IMR-90 (cell line): ENCODE measurements around the gene ADGRV1. TPM values are rescaled to one million over a fixed set of nuclear protein-coding genes. Genes with fewer than 3 reads are reported as not detected.

Source experiments
- ATAC-seq: fragments of 200-7000 bp; cut with Tn5 transposase; 2 replicates; pipeline ENCODE4 v1.9.1; 2020; ENCODE audit warnings: low read depth, mild to moderate bottlenecking, moderate library complexity
- BruUV-seq: library from RNA; stranded (reverse); fragments of 400-500 nt; replicated peaks from 2 replicates; lab custom pipeline; 2021; lab: Mats Ljungman, UMichigan
- CTCF ChIA-PET: fragments of 300-600 bp; formaldehyde crosslinking; extraction: SDS; loops from one replicate; lab custom pipeline; 2021; ENCODE audit warnings: antibody characterized with exemption; lab: Yijun Ruan, JAX
- POLR2A ChIA-PET: fragments of 300-600 bp; sonication (Branson Sonifier 250); formaldehyde crosslinking; loops from one replicate; lab custom pipeline; 2022; ENCODE audit warnings: antibody characterized with exemption; ENCODE audit not compliant: unreplicated experiment; lab: Charles Lee
- DNase-seq: peaks from one replicate; pipeline ENCODE4 v3.0.0; 2013
- H2AFZ ChIP-seq: replicated peaks from 2 replicates; pipeline ENCODE3; 2013; ENCODE audit warnings: low read length, mild to moderate bottlenecking; ENCODE audit not compliant: poor library complexity
- H2AK5ac ChIP-seq: 2 replicates; pipeline ENCODE4 v1.6.1; 2013; ENCODE audit warnings: low read depth, low read length, inconsistent platforms
- H2AK9ac ChIP-seq: replicated peaks from 2 replicates; pipeline ENCODE3; 2013; ENCODE audit warnings: mild to moderate bottlenecking, low read depth, low read length, moderate library complexity; ENCODE audit not compliant: poor library complexity
- H2BK120ac ChIP-seq: 2 replicates; pipeline ENCODE4 v1.6.1; 2013; ENCODE audit warnings: low read depth, low read length, inconsistent platforms
- H2BK15ac ChIP-seq: 3 replicates; pipeline ENCODE4 v1.6.1; 2013; ENCODE audit warnings: low read depth, low read length, inconsistent platforms
- H2BK20ac ChIP-seq: 2 replicates; pipeline ENCODE4 v1.6.1; 2013; ENCODE audit warnings: low read depth, mild to moderate bottlenecking, inconsistent platforms, low read length, moderate library complexity
- H2BK5ac ChIP-seq: 2 replicates; pipeline ENCODE4 v1.6.1; 2013; ENCODE audit warnings: mild to moderate bottlenecking, low read depth, low read length, inconsistent platforms; ENCODE audit not compliant: poor library complexity, severe bottlenecking
- H3K14ac ChIP-seq: replicated peaks from 2 replicates; pipeline ENCODE4 v1.6.1; 2013; ENCODE audit warnings: low read depth, low read length, inconsistent platforms
- H3K18ac ChIP-seq: 2 replicates; pipeline ENCODE4 v1.6.1; 2013; ENCODE audit warnings: low read depth, low read length, control low read depth
- H3K23ac ChIP-seq: 2 replicates; pipeline ENCODE4 v1.6.1; 2013; ENCODE audit warnings: low read depth, low read length, inconsistent platforms
- H3K27ac ChIP-seq: 2 replicates; pipeline ENCODE4 v1.5.1; 2013; ENCODE audit warnings: mild to moderate bottlenecking, control low read depth, low read length; ENCODE audit not compliant: insufficient read depth
- H3K27me3 ChIP-seq: 2 replicates; pipeline ENCODE4 v1.6.1; 2013; ENCODE audit warnings: low read length; ENCODE audit not compliant: control insufficient read depth, insufficient read depth
- H3K36me3 ChIP-seq: 2 replicates; pipeline ENCODE4 v1.6.1; 2013; ENCODE audit warnings: low read length, mixed read lengths; ENCODE audit not compliant: control insufficient read depth, insufficient read depth
- H3K4ac ChIP-seq: 2 replicates; pipeline ENCODE4 v1.6.1; 2013; ENCODE audit warnings: low read depth, low read length, inconsistent platforms
- H3K4me1 ChIP-seq: 2 replicates; pipeline ENCODE4 v1.6.1; 2013; ENCODE audit warnings: low read length, mixed read lengths; ENCODE audit not compliant: control insufficient read depth, insufficient read depth
- H3K4me2 ChIP-seq: 2 replicates; pipeline ENCODE4 v1.6.1; 2013; ENCODE audit warnings: low read depth, mild to moderate bottlenecking, control low read depth, low read length, moderate library complexity
- H3K4me3 ChIP-seq: 2 replicates; pipeline ENCODE4 v1.5.1; 2013; ENCODE audit warnings: low read depth, mild to moderate bottlenecking, control low read depth, low read length, moderate library complexity; ENCODE audit not compliant: insufficient read depth
- H3K56ac ChIP-seq: 2 replicates; pipeline ENCODE4 v1.6.1; 2013; ENCODE audit warnings: low read length, inconsistent platforms; ENCODE audit not compliant: insufficient read depth; ENCODE audit errors: extremely low read depth
- H3K79me1 ChIP-seq, 2 experiments: 2 replicates each; pipeline ENCODE4 v1.6.1; 2013; ENCODE audit warnings: low read length in 2 of 2, inconsistent platforms in 1 of 2, low read depth in 1 of 2
- H3K9ac ChIP-seq: 2 replicates; pipeline ENCODE4 v1.6.1; 2013; ENCODE audit warnings: low read depth, low read length, control low read depth
- H3K9me1 ChIP-seq: 2 replicates; pipeline ENCODE4 v1.6.1; 2013; ENCODE audit warnings: low read length, inconsistent platforms; ENCODE audit not compliant: insufficient read depth
- H3K9me3 ChIP-seq: 2 replicates; pipeline ENCODE4 v1.6.1; 2013; ENCODE audit warnings: low read length; ENCODE audit not compliant: control insufficient read depth, insufficient read depth
- H4K20me1 ChIP-seq: 2 replicates; pipeline ENCODE4 v1.6.1; 2013; ENCODE audit warnings: low read length, inconsistent platforms; ENCODE audit not compliant: insufficient read depth
- H4K5ac ChIP-seq: 2 replicates; pipeline ENCODE4 v1.6.1; 2013; ENCODE audit warnings: mild to moderate bottlenecking, low read depth, low read length, control low read depth
- H4K8ac ChIP-seq, 2 experiments: 2 replicates each; pipeline ENCODE4 v1.6.1; 2013; ENCODE audit warnings: low read depth in 2 of 2, low read length in 2 of 2, control low read depth in 1 of 2, inconsistent platforms in 1 of 2
- H4K91ac ChIP-seq: 2 replicates; pipeline ENCODE4 v1.6.1; 2013; ENCODE audit warnings: low read depth, low read length, inconsistent platforms; ENCODE audit not compliant: insufficient read depth
- BHLHE40 ChIP-seq: fragments of 150-350 bp; IDR thresholded peaks from 2 replicates; pipeline ENCODE4 v1.6.1; 2016; ENCODE audit warnings: mild to moderate bottlenecking, low read depth, low read length
- CHD1 ChIP-seq: IDR thresholded peaks from 2 replicates; pipeline ENCODE4 v1.6.1; 2012; ENCODE audit warnings: low read depth, low read length, improper control_type of control experiment
- RCOR1 ChIP-seq: IDR thresholded peaks from 2 replicates; pipeline ENCODE4 v1.6.1; 2012; ENCODE audit warnings: mild to moderate bottlenecking, low read length, improper control_type of control experiment; ENCODE audit not compliant: insufficient replicate concordance
- WGBS, 2 experiments: methylation state at CpG; one replicate each; pipeline versions ENCODE4 v1.1.5 to v1.1.7; 2013; ENCODE audit warnings: missing lambda C conversion rate in 2 of 2; ENCODE audit not compliant: insufficient read length in 1 of 2; ENCODE audit errors: extremely low coverage in 2 of 2; 5-methylcytosine and 5-hydroxymethylcytosine counted together
- dilution Hi-C: fragments of 300-500 bp; cut with HindIII; formaldehyde crosslinking; loops from one replicate; pipeline ENCODE4 v1.14.3; 2018; ENCODE audit warnings: low sequenced_read_pairs; ENCODE audit not compliant: unreplicated experiment
- in situ Hi-C: fragments of 300-500 bp; cut with MboI; formaldehyde crosslinking; loops from 3 replicates; pipeline ENCODE4 v1.14.3; 2019; ENCODE audit warnings: low sequenced_read_pairs, inconsistent platforms, mixed read lengths
- intact Hi-C: fragments of 100-400 bp; cut with micrococcal nuclease; formaldehyde crosslinking; loops from 2 replicates; pipeline ENCODE4 v1.10.0; 2022
- polyA plus RNA-seq, 3 experiments: library from polyadenylated mRNA; depleted of rRNA; stranded (reverse); fragments of >200 nt; gene quantifications; 2 replicates each; pipeline ENCODE4 v1.2.3, GENCODE V29; 2012; ENCODE audit warnings: low replicate concordance in 1 of 3
- total RNA-seq: library from RNA; depleted of rRNA; stranded (reverse); fragments of >200 nt; gene quantifications from 2 replicates; pipeline ENCODE4 v1.2.3, GENCODE V29; 2012

Gene ADGRV1
- total and polyA plus RNA-seq, 2 of the 4 experiments (the other 2 are of a cell fraction): under 0.01 TPM; not detected in 1

- Histone ChIP-seq H3K56ac (no peak overlapping the region), H3K9me1 (no peaks in the 10 kb centered on the region), H3K79me1 (no peaks in the 10 kb centered on the region), H3K4me2 (no peak overlapping the region), H2BK15ac (no peak overlapping the region), H4K91ac (no peak overlapping the region), H4K5ac (no peak overlapping the region), H2AK5ac (no peak overlapping the region), H3K4me3 (no peak overlapping the region), H3K27ac (no peak overlapping the region), H4K20me1 (no peaks in the 10 kb centered on the region), H2BK120ac (no peak overlapping the region), H2AFZ (no peak overlapping the region), H3K4me1 (no peaks in the 10 kb centered on the region), H3K9me3 (no peaks in the 10 kb centered on the region), H3K36me3 (no peaks in the 10 kb centered on the region), H3K14ac (no peak overlapping the region), H3K27me3 (no peaks in the 10 kb centered on the region), H2AK9ac (no peak overlapping the region), H3K18ac (no peak overlapping the region), H2BK20ac (no peak overlapping the region), H4K8ac (no peak overlapping the region), H3K4ac (no peak overlapping the region), H2BK5ac (no peak overlapping the region), H3K9ac (no peak overlapping the region), H3K23ac (no peak overlapping the region)
- ATAC-seq (no peak), DNase-seq (no peak)
- ChIA-PET POLR2A (no interaction called here), CTCF (interaction anchor here (0.9 kb wide), 1 partner anchor 8 kb away, joined by 4 read pairs; no protein-coding TSS in a partner anchor)
- dilution Hi-C loops: no loop called here
- no TSS peak for BruUV-seq
- no peak for TF ChIP-seq CHD1
- no peak for TF ChIP-seq RCOR1
- no peak for TF ChIP-seq BHLHE40
- no CpG with 5 or more reads among the region's 1 CpG for WGBS, 2 experiments
- in situ Hi-C loops: no loop called here
- intact Hi-C loops: no loop called here
Measured at GRCh38 chr5:90739567-90739966, 181.0 kb downstream of the ADGRV1 start.
